Activated CD8-positive, alpha-beta memory T cell treated with anti-CD3 and anti-CD28 coated beads for 36 hours (primary cell): ENCODE measurements around the gene OR2M2. TPM values are rescaled to one million over a fixed set of nuclear protein-coding genes. Genes with fewer than 3 reads are reported as not detected.

Source experiments
- total RNA-seq, 2 experiments: library from RNA; stranded (reverse); gene quantifications; one replicate each; pipeline ENCODE4 v1.2.3, GENCODE V29; 2021

OR2M2 gene
- total RNA-seq, 2 experiments from 2014 or later, result not detected

Other genes with a start within 250 kb of the OR2M2 start
- not detected for gene OR2AJ1, start 249.9 kb upstream of the OR2M2 start, total RNA-seq
- not detected for gene OR2L8, start 226.0 kb upstream of the OR2M2 start, total RNA-seq
- gene OR2AK2, start 209.6 kb upstream of the OR2M2 start, total RNA-seq, result not detected
- not detected for gene OR2L5, start 161.2 kb upstream of the OR2M2 start, total RNA-seq
- gene OR2L2, start 144.8 kb upstream of the OR2M2 start, total RNA-seq, result under 1 TPM in 1 of 2 experiments, not detected in 1; 0.06 TPM
- gene OR2L3, start 128.0 kb upstream of the OR2M2 start, total RNA-seq, result not detected
- not detected for gene OR2L13, start 79.6 kb upstream of the OR2M2 start, total RNA-seq
- gene OR2M5, start 29.7 kb upstream of the OR2M2 start, total RNA-seq, result not detected
- not detected for gene OR2M3, start 22.4 kb downstream of the OR2M2 start, total RNA-seq
- not detected for gene OR2M4, start 56.6 kb downstream of the OR2M2 start, total RNA-seq
- not detected for gene OR2T33, start 103.2 kb downstream of the OR2M2 start, total RNA-seq
- not detected for gene OR2T12, start 128.6 kb downstream of the OR2M2 start, total RNA-seq
- gene OR2M7, start 149.7 kb downstream of the OR2M2 start, total RNA-seq, result not detected
- not detected for gene OR14C36, start 174.0 kb downstream of the OR2M2 start, total RNA-seq
- not detected for gene OR2T4, start 186.8 kb downstream of the OR2M2 start, total RNA-seq
- gene OR2T6, start 200.9 kb downstream of the OR2M2 start, total RNA-seq, result not detected
- not detected for gene OR2T1, start 228.2 kb downstream of the OR2M2 start, total RNA-seq